ENCODE data around the gene TDRD3.

DNA sequence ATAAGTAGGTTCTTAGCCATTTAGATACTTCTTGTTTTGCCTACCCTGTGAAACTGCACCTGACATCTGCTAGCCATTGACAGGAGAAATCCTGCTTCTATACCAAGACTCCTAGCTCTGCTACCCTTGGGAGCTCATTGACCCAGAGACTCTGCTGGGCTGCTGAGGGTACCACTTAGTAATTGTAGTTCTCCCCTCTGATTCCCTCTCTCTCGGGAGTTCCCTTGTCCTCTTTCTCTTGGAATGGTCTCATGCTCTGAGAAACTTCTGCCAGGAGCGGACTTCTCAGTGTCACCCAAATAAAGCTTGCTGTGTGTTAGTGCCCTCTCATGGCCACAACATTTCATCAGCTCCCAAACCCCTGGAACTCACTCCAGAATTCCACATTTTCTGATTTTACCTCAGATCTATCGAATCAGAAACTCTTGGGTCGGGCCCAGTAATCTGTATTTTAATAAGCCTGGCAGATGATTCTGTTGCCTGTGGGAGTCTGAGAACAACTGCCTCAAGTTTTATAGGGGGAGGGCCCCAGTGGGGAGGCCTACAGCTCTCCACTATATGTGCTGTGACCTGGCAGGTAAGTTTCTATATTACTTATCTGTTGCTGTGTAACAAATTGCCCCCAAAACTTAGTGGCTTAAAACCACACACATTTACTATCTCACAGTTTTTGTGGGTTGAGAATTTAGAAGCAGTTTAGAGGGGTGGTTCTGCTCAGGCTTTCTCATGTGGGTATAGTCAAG is 221.1 kb downstream of the TDRD3 start:
- TF ChIP-seq, protein P1, sequence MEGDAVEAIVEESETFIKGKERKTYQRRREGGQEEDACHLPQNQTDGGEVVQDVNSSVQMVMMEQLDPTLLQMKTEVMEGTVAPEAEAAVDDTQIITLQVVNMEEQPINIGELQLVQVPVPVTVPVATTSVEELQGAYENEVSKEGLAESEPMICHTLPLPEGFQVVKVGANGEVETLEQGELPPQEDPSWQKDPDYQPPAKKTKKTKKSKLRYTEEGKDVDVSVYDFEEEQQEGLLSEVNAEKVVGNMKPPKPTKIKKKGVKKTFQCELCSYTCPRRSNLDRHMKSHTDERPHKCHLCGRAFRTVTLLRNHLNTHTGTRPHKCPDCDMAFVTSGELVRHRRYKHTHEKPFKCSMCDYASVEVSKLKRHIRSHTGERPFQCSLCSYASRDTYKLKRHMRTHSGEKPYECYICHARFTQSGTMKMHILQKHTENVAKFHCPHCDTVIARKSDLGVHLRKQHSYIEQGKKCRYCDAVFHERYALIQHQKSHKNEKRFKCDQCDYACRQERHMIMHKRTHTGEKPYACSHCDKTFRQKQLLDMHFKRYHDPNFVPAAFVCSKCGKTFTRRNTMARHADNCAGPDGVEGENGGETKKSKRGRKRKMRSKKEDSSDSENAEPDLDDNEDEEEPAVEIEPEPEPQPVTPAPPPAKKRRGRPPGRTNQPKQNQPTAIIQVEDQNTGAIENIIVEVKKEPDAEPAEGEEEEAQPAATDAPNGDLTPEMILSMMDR (IDR thresholded peaks at IDR 0.05; ENCODE audit: borderline replicate concordance, extremely low read depth, low read length, poor library complexity, severe bottlenecking), result no peak
- no peak for TF ChIP-seq EZH2 (IDR thresholded peaks at IDR 0.05; ENCODE audit: borderline replicate concordance, low read depth, low read length, severe bottlenecking)

All from DND-41 (cell line).